OCI-M2 (cell line): ENCODE data around the gene APOA4.
"Not testable (repeated sequence)": the region's sequence is repeated elsewhere in the genome, so short reads cannot be mapped to it uniquely, and the experiment has no call there.

Experiments
- DNase-seq: peaks from one replicate; lab custom pipeline; 2025; ENCODE audit not compliant: unreplicated experiment; lab: John Stamatoyannopoulos, UW

Gene APOA4

DNA sequence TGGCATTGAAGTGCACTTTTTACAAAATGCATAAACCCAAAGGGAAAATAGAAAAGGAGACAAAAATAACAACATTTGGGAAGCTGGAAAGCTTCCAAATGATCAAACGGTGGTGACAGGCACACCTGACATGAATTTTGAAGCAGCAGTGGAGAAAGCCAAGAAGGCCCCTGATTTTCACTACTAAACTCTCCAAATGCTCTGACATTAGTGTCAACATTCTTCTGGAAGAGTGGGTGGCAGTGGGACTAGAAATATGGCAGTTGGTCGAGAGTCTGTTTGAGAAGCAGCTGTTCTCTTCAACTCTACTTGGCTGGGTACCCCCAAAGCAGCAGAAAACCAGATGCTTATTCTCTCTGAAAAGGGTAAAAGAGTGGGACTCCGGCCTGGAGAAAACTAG lies 19.1 kb downstream of the APOA4 start:
- DNase-seq = no peak

DNA sequence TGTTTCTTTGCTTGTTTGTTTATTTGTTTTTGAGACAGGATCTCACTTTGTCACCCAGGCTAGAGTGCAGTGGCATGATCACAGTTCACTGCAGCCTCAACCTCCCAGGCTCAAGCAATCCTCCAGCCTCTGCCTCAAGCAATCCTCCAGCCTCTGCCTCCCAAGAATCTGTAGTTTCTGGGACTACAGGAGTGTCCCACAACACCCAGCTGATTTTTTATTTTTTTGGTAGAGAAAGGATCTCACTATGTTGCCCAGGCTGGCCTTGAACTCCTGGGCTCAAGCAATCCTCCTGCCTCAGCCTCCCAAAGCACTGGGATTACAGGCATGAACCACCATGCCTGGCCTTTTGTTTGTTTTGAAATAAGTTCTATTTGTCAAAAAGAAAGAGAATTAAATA lies 21.4 kb downstream of the APOA4 start:
- DNase-seq = not testable (repeated sequence)

DNA sequence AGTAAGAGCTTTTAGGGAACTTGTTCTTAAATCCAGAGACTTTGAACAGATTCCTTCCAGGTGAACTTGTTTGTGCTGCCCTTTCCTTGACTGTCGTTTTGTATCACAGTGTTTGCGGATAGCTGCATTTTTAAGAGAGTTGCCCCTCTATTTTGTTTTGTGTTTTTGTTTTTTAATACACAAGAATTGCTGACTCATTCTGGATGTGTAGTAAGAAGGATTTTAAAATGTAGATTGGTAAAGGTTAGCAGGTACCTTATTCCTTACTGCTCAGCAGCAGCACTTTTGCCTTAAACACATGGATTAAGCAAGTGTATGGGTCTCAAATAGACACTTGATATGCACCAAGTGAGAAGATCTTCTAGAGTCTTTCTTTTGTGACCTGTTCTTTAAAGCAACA lies 22.5 kb downstream of the APOA4 start:
- no peak for DNase-seq

GRCh38 chr11:116798368-116798767 lies 24.7 kb downstream of the APOA4 start:
- DNase-seq = no peak

DNA sequence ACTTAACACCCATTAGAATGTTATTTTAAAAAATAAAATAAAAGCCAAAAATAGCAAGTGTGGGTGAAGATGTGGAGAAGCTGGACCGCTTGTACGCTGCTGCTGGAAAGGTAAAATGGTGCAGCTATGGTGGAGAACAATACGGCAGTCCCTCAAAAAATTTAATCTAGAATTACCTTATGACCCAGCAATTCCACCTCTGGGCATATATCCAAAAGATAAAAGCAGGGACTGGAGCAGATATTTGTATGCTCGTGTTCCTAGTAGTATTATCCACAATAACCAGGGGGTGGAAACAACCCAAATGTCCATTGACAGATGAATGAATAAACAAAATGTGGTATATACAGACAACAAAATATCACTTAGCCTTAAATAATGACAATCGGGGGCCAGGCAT lies 25.3 kb downstream of the APOA4 start:
- DNase-seq = no peak

GRCh38 chr11:116796548-116796947 lies 26.6 kb downstream of the APOA4 start:
- no peak for DNase-seq

- DNase-seq = no peak
Measured at GRCh38 chr11:116794851-116795250, 28.3 kb downstream of the APOA4 start.

GRCh38 chr11:116793772-116794097 lies 29.4 kb downstream of the APOA4 start:
- DNase-seq = no peak

GRCh38 chr11:116792869-116793771 lies 30.0 kb downstream of the APOA4 start:
- DNase-seq = no peak

GRCh38 chr11:116792144-116792868 lies 30.8 kb downstream of the APOA4 start:
- no peak for DNase-seq

GRCh38 chr11:116791813-116792143 lies 31.3 kb downstream of the APOA4 start, which contains the start of gene APOA5:
APOA5 (minus strand) TSS chr11:116791879; CDS start chr11:116791860, 19 bp downstream.
- no peak for DNase-seq

- no peak for DNase-seq
Measured at GRCh38 chr11:116791002-116791812, 31.9 kb downstream of the APOA4 start.

DNA sequence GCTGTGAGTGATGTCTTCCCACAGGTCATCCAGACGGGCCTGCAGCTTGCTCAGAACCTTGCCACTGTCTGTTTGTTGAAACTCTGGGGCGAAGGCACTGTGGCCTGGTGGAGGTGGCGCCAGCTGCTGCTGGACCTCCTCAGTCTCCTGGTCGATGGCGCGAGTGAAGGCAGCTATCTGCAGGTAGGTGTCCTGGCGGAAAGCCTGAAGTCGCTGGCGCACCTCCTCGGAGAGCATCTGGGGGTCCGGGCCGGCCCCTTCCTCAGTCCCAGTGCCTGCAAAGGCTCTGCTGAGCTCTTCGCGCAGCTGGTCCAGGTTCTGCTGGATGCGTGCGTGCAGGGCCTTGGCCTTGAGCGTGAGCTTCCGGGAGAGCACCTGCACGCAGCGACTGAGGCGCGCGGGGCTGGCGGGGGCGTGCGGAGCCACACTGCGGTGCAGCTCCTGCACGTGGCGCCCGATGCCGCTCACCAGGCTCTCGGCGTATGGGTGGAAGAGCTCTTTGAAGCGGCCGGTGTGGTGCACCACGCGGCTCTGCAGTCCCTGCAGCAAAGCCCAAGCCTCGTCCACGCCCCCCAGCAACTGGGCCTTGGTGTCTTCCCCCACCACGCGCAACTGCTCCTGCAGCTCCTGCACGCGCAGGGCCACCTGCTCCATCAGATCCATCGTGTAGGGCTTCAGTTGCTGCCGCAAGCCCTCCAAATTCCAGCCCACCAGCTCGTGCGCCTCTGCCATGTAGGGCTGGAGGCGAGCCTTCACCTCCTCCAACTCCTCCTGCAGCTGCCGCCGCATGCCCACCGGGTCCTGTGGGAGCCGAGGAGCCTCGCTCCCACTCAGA lies 32.7 kb downstream of the APOA4 start:
- no peak for DNase-seq

DNA sequence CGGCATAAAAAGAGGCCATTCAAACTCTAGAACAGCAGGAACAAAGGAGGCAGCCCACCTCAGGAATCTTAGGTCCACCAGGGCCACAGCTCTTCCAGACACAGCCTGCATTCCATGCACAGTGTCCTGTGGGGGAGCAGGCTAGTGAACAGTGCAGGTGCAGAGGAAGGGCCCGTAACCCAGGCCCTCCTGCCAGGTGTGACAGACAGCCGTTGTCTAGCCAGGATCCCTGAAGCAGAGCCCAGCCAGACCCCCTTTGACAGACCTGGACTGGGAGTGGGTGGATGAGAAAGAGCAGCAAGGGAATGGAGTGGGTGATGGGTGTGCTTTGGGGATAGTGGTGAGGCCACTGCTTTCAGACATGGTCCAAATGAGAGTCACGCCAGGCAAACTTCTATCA lies 34.1 kb downstream of the APOA4 start:
- no peak for DNase-seq

GRCh38 chr11:116788534-116788933 lies 34.6 kb downstream of the APOA4 start:
- DNase-seq = no peak

DNA sequence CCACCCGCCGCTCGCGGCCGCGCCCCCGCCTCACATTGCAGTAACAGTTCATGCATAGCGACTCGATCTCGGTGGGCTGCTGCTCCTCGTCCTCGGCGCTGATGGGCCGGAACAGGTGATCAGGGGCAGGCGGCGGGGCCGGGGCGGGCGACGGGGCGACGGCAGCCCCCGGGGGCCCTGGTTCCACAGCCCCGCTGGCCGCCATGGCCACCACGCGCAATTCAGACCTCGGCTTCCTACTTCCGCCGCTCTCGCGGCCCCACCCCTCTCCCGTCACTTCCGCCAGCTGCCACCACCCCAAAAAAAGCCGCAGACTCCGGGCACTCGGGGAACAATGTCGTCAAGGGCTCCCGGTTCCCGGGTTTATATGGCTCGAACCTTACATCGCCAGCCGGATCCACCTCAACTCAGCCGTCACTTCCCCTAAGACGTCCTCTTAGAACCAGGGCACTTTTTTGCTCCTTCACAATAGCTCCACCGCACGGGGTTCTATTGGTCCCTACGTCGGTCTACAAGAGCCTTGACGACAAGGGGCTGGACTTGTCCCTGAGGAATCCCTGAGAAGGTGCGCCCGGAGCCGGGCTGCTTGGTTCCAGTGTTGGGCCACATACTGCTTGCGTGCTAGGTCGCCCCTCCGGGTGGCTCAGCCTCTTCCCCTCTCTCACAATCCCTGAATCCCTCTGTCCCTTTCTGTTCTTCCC lies 35.2 kb downstream of the APOA4 start, which contains the start of gene ZPR1:
Gene ZPR1, minus strand, starts transcription at position 238 of the 701 bp plus-strand sequence. Its CDS starts 33 bp downstream, at position 205.
- DNase-seq = peak; percentile 37

GRCh38 chr11:116787436-116787785 lies 35.7 kb downstream of the APOA4 start:
- DNase-seq = no peak

DNA sequence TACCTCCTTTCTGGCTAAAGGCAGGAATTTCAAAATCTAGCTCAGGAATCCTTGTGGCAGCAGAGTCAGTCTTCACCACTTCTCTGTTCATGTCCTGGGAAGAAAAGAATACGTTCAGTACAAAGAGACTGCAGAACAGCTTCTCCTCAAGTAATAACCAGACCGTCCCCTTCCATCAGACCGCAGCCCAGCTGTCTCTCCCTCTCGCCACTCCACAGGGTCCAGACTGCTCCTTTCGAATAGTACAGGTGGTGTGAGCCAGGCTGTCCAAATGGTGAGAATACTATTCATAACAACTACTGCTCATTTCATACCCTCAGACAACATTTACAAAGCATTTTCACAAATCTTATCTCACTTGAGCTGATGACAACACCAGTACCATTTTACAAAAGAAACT lies 36.1 kb downstream of the APOA4 start:
- no peak for DNase-seq

DNA sequence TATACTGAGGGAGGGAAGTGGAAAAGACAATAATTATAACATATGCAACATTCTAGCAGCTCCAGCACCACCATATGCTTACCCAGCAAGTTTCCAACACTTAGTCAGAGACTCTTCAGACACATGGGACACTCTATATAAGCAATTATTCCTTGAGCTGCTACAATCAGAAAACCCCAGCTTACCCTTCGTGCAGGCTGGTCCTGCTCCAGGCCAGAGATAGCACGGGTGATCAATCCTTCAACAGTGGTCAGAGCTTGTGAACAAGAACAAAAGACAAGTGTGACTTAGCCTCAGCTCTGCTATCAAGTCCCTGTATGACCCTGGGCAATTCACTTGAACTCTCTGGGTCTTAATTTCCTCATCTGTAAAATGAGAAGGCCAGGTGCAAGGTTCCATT lies 36.8 kb downstream of the APOA4 start:
- DNase-seq = no peak

GRCh38 chr11:116782728-116783127 lies 40.4 kb downstream of the APOA4 start:
- DNase-seq = no peak
